HG03439 (cell line): ENCODE measurements around the gene ZSCAN2.
"Not testable (repeated sequence)": the region's sequence is repeated elsewhere in the genome, so short reads cannot be mapped to it uniquely, and the experiment has no call there.

ENCODE experiments used
- ATAC-seq: cut with Tn5 transposase; IDR thresholded peaks from one replicate; pipeline ENCODE4 v1.9.1; 2021; ENCODE audit warnings: mild to moderate bottlenecking, moderate library complexity; ENCODE audit not compliant: unreplicated experiment

The ZSCAN2 gene

DNA sequence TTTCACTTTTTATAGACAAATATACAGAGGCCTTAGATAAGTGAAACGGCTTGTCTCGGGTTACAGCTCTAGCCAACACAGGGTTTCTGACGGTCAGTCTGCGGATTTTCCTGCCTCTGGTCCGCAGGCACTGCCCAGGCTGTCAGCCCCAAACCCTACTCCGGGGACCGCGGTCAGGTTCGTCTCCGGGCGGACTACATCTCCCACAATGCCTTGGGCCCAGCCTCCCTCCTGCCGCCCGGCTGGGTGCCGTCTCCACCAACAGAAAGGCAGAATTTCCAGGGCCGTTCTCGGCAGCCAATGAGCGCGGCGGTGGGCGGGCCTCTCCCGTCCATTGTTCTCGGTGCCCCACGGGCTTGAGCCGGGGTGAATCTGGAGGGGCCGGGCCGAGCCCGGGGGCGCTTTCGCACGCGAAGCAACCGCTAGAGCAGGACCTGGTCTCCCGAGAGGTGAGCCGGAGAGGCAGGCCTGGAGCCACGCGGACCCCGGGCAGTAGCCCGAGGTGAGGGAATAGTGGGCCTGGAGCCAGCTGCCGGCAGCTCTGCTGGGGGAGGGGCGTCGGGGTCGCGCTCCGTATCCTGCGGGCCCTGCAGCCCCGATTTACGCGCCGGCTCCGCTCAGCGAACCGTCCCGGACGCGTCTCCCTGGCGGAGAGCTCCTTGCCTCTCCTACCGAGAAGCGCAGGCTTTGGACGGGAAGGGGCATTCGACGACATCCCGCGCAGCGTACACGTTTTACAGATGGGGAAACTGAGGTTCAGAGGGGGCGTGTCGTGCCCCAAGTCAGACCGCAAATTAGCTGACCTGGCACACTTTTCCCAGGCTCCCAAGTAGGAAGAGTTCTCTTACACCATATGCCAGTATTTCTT, at the start of gene ZSCAN2:
ZSCAN2 (plus strand) TSS at position 323 of the 868 bp plus-strand sequence. CDS start 2,919 bp downstream, outside the sequence.
- ATAC-seq, result peak; percentile 94

DNA sequence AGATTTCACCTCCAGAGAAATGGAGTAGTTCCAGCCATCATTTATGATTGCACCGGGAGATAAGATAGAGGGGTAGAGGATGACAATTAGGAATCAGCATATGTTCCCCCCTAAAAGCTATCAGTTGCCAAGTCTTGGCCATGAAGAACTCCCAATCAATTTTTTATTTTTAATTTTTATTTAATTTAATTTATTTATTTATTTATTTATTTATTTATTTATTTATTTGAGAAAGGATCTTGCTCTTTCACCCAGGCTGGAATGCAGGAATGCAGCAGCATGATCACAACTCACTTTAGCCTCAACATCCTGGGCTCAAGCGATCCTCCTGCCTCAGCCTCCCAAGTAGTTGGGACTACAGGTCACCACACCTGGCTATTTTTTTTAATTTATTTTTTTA, 49.2 kb upstream of the ZSCAN2 start:
- ATAC-seq, result not testable (repeated sequence)

DNA sequence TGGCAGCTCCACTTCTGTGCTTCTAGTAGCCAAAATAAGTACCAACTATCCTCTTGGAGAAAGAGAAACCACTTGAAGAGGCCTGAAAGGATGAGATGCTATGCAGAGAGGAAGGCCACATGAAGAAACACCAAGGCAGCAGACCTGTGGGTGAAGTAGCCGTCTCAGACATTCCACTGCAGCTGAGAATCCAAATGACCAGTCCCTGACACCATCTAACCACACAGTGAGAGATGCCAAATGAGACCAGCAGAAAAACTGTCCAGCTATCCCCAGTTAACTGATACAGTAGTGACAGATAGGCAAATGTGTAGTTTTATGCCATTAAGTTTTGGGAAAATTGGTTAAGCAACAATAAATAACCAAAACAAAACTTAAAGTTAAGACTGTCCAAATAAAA, 47.9 kb upstream of the ZSCAN2 start:
- no peak for ATAC-seq

DNA sequence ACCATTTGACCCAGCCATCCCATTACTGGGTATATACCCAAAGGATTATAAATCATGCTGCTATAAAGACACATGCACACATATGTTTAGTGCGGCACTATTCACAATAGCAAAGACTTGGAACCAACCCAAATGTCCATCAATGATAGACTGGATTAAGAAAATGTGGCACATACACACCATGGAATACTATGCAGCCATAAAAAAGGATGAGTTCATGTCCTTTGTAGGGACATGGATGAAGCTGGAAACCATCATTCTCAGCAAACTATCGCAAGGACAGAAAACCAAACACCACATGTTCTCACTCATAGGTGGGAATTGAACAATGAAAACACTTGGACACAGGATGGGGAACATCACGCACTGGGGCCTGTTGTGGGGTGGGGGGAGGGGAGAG, 44.1 kb upstream of the ZSCAN2 start:
- not testable (repeated sequence) for ATAC-seq

DNA sequence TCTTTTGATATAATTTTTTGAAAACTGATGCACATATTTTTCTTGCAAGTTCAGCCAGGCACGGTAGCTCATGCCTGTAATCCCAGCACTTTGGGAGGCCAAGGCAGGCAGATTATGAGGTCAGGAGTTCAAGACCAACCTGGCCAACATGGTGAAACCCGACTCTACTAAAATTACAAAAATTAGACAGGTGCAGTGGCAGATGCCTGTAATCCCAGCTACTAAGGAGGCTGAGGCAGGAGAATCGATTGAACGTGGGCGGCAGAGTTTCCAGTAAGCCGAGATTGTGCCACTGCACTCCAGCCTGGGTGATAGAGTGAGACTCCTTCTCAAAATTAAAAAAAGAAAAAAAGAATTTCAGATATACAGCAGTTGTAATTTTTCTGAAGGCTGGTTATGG, 32.8 kb upstream of the ZSCAN2 start:
- not testable (repeated sequence) for ATAC-seq

DNA sequence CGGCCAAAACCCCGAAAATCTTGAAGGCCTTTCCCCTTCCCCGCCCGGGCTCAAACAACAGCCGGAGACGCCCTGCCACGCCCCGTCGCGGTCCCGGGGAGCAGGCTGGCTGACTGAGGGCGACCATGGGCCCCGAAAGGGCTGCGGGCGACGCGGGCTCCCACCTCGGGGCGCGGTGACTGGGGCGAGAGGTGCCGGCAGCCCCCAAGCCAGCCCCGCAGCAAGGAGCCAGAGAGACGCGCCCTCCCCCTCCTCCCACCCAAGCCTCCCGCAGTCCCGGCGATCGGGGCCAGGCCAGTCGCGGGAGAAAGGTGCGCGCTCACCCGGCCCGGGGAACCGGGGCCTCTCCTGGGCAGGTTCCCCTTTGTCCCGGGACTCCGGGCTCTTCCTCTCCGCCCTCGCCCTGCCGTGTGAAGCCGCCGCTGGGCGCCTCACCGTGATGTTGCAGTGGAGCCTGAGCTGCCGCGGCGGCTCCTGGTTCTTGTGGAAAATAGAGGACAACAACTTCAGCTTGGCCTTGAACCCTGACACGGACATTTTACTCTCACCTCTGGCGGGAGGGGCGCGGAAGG, 30.6 kb upstream of the ZSCAN2 start:
- no peak for ATAC-seq

DNA sequence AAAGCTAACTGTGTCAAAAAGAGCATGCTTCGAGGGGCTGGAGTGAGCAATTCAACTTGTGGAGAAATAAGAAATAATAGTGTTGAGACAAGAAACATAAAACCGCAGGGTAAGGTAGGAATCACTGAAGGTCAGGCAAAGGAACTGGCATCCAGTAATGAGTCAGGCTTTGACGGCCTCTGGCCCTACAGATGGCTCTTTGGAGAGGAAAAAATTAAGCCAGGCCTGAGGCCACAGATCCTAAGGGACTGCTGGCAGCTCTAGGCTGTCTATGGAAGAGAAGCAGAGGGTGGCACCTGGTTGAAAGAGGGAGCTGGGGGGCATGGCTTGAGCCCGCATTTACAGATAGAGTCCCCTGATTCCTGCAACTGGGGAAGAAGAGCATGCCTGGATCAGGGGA, 28.6 kb upstream of the ZSCAN2 start:
- no peak for ATAC-seq

DNA sequence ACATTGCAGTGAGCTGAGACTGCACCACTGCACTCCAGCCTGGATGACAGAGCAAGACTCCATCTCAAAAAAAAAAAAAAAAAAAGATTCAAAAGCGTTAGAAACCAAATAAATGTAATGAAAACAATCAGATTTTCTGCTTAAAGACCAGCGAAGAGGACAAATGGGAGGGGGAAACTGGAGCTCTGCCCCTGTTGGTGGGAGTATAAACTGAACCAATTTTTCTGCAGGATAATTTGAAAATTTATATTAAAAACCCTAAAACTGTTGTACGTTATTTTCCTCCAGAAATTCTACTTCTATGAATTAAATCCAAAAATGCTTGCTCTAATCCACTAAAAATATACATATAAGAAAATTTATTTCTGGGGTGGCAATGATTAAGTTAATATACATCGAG, 25.3 kb upstream of the ZSCAN2 start:
- no peak for ATAC-seq

DNA sequence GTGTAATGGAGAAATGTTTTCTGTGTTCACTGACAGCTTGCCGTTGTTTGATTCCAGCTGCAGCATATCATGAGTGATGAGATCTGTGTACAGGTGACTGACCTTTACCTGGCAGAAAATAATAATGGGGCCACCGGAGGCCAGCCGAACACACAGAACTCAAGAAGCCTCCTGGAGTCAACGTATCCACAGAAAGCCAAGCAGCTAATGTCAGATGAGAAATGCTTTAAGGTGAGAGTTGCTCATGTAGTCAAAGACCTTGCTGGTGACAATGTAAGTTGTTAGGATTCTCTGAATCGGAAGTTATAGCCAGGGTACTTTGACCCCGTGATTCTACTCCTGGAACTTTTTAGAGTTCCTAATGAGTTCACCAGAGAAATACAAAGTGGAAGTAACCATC, 22.9 kb upstream of the ZSCAN2 start:
- ATAC-seq, result not testable (repeated sequence)

DNA sequence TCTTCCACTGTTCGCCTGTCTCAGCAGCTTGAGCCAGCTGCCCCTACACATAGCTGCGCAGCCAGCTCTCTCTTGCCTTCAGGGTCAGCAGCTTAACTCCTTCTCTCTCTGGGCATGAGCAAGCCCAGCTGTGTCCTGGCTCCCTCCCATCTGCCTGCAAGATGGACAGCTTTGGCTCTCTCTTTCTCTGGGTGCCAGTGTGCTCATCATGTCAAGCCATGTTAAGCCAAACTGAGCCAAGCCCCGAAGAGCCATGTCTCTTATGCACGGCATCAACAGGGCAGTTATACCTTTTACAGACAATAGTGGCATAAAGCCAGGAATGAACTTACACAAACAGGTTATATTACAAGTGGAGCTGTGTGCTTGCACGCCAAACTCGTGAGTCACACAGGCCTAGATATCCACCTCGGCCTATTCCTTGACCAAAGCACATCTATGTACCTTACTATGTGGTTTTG, 21.5 kb upstream of the ZSCAN2 start:
- not testable (repeated sequence) for ATAC-seq

- ATAC-seq, result not testable (repeated sequence)
Observed at GRCh38 chr15:84581676-84582428, 19.0 kb upstream of the ZSCAN2 start.

DNA sequence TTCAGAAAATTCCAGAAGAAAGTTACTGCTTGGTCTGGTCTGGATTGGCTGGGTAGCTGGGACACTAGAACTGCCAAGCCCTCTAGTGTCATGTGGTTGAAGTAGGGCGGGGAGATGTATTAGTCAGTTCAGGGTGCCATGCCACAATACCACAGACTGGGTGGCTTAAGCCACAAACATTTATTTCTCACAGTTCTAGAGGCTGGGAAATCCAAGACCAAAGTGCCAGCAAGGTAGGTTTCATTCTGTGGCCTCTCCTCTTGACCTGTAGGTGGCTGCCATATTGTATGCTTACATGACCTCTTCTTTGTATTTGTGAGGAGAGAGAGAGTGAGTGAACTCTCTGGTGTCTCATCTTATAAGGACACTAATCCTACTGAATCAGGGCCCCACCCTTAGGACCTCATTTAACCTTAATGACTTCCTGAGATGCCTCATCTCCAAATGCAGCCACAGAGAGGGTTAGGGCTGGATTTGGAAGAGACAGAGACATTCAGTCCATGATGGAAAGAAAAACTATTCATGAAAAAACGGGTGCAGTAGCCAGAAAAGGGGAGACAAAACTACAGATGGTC, 18.1 kb upstream of the ZSCAN2 start:
- ATAC-seq, result no peak

DNA sequence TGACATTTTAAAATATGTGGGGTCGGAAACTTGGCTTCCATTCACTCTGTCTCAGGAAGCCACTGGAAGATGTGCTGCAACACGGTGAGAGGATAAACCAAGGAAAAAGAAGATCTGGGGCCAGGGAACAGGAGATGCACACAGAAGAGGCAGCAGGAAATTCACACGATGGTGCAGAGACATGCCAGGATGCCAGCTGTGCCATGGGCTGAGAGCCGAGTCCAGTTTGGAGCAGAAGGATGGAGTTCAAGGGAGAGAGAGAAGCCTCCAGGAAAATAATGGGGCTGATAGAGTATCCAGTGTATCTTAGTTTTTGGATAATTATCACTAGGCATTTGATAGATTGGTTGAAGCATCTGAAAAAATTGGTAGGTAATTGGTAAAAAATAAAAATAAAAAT, 16.9 kb upstream of the ZSCAN2 start:
- ATAC-seq, result not testable (repeated sequence)

DNA sequence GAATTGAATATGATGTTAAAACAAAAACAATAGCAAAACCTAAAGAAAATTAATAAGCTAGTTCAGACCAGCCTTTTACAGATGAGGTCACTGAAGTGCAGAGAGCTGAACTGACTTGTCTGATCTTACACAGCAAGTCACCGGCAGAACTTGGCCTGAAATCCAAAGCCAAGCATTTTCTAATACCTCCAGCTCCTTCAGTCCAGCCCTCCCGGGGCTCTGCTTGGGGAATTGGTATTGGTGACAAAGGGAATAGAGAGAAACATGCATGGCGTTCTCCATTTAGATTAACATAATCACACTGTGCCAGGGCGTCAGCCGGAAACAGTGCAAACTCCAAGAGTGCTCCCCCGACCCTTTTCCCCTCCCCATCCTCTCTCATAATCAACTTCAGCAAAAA, 14.1 kb upstream of the ZSCAN2 start:
- no peak for ATAC-seq

DNA sequence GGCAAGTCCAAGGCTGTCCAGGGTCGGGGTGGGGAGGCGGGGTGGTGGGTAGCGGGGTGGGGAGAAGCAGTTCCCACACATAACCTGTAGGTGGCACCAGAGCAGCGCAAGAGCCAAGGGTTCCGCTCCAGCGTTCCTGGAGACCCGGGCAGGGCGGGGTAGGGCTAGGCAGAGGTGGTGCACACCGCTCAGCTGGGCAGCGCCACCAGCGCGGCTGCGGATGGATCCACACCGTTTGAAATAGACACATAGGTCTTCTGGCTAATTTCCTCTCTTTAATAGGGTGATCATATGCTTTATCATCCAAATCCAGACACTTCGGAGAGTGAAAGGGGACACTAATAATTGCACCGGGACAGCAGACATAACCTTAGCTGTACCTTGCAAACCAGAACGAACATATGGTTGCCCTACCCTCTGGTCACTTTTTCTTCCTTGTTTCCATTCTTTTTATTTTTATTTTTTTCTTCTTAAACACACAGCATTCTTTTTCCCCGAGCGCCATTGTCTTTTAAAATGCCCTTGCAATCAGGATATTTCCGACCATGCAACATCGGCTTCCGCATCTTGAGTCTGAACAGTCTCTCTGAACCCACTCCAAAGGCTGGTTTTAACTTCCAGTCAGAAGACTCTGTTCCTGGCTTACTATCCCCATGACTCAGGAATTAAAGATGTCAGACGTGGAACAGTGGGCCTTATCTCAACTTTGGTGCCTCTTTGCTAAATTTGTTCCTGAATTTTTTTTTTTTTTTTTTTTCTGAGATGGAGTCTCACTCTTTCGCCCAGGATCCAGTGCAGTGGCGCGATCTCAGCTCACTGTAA, 12.5 kb upstream of the ZSCAN2 start:
- peak; percentile 91 for ATAC-seq

GRCh38 chr15:84590406-84590805, 10.4 kb upstream of the ZSCAN2 start:
- ATAC-seq, result no peak

- no peak for ATAC-seq
Observed at GRCh38 chr15:84591815-84592214, 9.0 kb upstream of the ZSCAN2 start.

GRCh38 chr15:84594617-84595290, 6.1 kb upstream of the ZSCAN2 start:
- no peak for ATAC-seq

DNA sequence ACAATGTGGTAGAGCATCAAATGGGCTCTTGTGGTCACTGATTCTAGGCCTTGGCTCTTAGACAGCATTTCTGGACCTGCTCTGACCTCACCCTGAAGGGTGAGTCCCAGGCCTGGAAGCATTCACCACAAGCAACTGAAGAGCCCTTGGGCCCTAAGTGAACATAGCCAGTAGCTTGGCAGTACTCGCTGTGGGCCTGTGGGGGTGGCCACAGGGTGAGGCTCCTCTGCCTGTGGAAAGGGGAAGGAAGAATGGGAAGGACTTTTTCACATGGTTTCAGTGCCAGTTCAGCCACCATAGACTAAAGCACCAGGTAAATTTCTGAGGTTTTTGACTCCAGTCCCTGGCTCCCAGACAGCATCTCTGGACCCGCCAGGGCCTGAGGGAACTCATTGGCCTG, 5.1 kb upstream of the ZSCAN2 start:
- ATAC-seq, result no peak

GRCh38 chr15:84597296-84597695, 3.5 kb upstream of the ZSCAN2 start:
- ATAC-seq, result no peak
